ENCODE measurements around the gene C2orf72. TPM values are rescaled to one million over a fixed set of nuclear protein-coding genes. Genes with fewer than 3 reads are reported as not detected.

C2orf72 gene
- total and polyA plus RNA-seq, 2 of the 4 experiments (the other 2 are of a cell fraction): 0.09 to 0.18 TPM

DNA sequence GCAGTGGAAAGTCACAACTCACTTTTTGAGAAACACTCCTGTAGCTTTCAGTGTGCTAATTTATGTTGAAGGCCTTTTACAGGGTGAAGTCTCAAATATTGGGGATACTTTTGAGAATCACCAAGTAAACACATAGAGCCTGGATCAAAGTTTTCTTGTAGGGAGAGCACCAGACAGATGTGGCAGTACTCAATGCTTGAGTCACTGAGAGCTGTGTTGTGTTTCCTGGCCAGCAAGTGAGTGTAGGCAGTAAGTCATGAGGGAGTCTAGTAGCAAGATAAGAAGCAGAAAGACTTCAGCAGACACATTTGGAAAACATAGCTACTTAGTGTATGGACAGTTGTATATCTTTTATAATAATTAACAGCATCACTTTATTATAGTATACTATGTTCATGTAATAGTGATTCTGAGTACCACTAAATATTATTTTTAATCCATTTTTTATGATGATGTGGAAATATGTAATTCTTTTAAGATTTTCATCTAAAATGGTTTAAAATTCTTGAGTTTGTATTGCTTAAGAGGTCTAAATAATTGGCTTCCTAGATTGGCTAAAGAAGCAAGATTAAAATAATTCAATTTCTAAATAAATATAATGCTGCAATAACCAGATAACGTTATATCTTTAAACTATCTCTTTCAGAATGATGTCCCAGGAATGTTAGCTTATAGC is 32.2 kb downstream of the C2orf72 start:
- Histone ChIP-seq H2BK120ac (ENCODE audit: low read depth, low read length) (no peak overlapping the region), H3K14ac (replicated peaks; ENCODE audit: low read depth, low read length) (no peak overlapping the region; the same call in 1 of the 2 replicates), H2BK20ac (ENCODE audit: low read depth, low read length) (no peak overlapping the region), H2BK15ac (ENCODE audit: low read depth, low read length) (no peak overlapping the region), H3K36me3 (ENCODE audit: control insufficient read depth, insufficient read depth, low read length) (peaks cover 18% of the 10 kb centered on the region), H3K79me1 (ENCODE audit: low read depth in 1 of 2, low read length in 2 of 2) (peaks cover 4 to 17% of the 10 kb centered on the region in 2 experiments), H3K9me3 (ENCODE audit: control insufficient read depth, insufficient read depth, low read length) (no peaks in the 10 kb centered on the region), H2AK9ac (replicated peaks; ENCODE audit: low read depth, low read length, poor library complexity) (no peak overlapping the region), H2AFZ (replicated peaks; ENCODE audit: low read length, poor library complexity) (no peak overlapping the region), H3K27me3 (ENCODE audit: control insufficient read depth, insufficient read depth, low read length) (no peaks in the 10 kb centered on the region), H4K20me1 (ENCODE audit: insufficient read depth, low read length) (0 out of 2 replicates have a peak, but pooled peaks cover 3% of the 10 kb centered on the region), H2BK5ac (ENCODE audit: low read depth, low read length, poor library complexity, severe bottlenecking) (no peak overlapping the region), H4K91ac (ENCODE audit: insufficient read depth, low read depth, low read length) (no peak overlapping the region), H3K4me1 (ENCODE audit: control insufficient read depth, insufficient read depth, low read length) (no peaks in the 10 kb centered on the region), H3K18ac (ENCODE audit: low read depth, low read length) (no peak overlapping the region), H3K9ac (ENCODE audit: low read depth, low read length) (no peak overlapping the region), H2AK5ac (ENCODE audit: low read depth, low read length) (no peak overlapping the region), H3K56ac (ENCODE audit: extremely low read depth, insufficient read depth, low read length) (no peak overlapping the region), H3K23ac (ENCODE audit: low read depth, low read length) (no peak overlapping the region), H4K8ac (ENCODE audit: low read depth in 2 of 2, low read length in 2 of 2) (no peak overlapping the region), H3K4me3 (ENCODE audit: insufficient read depth, low read depth, low read length) (no peak overlapping the region), H3K4ac (ENCODE audit: low read depth, low read length) (no peak overlapping the region), H3K9me1 (ENCODE audit: insufficient read depth, low read length) (no peaks in the 10 kb centered on the region), H4K5ac (ENCODE audit: low read depth, low read length) (no peak overlapping the region), H3K4me2 (ENCODE audit: low read depth, low read length) (no peak overlapping the region), H3K27ac (ENCODE audit: insufficient read depth, low read length) (no peak overlapping the region)
- TF ChIP-seq BHLHE40 (IDR thresholded peaks at IDR 0.05; ENCODE audit: low read depth, low read length) (no peak), CEBPB (IDR thresholded peaks at IDR 0.05; ENCODE audit: low read depth, low read length) (no peak), RAD21 (IDR thresholded peaks at IDR 0.05; ENCODE audit: low read length) (no peak), RCOR1 (IDR thresholded peaks at IDR 0.05; ENCODE audit: insufficient replicate concordance, low read length) (no peak), RFX5 (IDR thresholded peaks at IDR 0.05; ENCODE audit: low read depth, low read length) (no peak), FOS (IDR thresholded peaks at IDR 0.05; ENCODE audit: low read depth, low read length) (no peak), MXI1 (IDR thresholded peaks at IDR 0.05; ENCODE audit: borderline replicate concordance, low read depth, low read length) (no peak), POLR2A (IDR thresholded peaks at IDR 0.05; ENCODE audit: low read depth, low read length) (no peak)
- TF ChIP-seq, protein P1, sequence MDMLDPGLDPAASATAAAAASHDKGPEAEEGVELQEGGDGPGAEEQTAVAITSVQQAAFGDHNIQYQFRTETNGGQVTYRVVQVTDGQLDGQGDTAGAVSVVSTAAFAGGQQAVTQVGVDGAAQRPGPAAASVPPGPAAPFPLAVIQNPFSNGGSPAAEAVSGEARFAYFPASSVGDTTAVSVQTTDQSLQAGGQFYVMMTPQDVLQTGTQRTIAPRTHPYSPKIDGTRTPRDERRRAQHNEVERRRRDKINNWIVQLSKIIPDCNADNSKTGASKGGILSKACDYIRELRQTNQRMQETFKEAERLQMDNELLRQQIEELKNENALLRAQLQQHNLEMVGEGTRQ (IDR thresholded peaks at IDR 0.05; ENCODE audit: low read depth, low read length): no peak
- TF ChIP-seq, protein P2, sequence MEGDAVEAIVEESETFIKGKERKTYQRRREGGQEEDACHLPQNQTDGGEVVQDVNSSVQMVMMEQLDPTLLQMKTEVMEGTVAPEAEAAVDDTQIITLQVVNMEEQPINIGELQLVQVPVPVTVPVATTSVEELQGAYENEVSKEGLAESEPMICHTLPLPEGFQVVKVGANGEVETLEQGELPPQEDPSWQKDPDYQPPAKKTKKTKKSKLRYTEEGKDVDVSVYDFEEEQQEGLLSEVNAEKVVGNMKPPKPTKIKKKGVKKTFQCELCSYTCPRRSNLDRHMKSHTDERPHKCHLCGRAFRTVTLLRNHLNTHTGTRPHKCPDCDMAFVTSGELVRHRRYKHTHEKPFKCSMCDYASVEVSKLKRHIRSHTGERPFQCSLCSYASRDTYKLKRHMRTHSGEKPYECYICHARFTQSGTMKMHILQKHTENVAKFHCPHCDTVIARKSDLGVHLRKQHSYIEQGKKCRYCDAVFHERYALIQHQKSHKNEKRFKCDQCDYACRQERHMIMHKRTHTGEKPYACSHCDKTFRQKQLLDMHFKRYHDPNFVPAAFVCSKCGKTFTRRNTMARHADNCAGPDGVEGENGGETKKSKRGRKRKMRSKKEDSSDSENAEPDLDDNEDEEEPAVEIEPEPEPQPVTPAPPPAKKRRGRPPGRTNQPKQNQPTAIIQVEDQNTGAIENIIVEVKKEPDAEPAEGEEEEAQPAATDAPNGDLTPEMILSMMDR (conservative IDR thresholded peaks at IDR 0.05; ENCODE audit: low read depth, low read length): no peak
- dilution Hi-C loops (cut with HindIII; ENCODE audit: low sequenced_read_pairs, unreplicated experiment) (no loop called here), in situ Hi-C loops (cut with MboI; ENCODE audit: low sequenced_read_pairs) (no loop called here), intact Hi-C loops (cut with micrococcal nuclease) (no loop called here)
- ATAC-seq (ENCODE audit: low read depth) (peak; percentile 72; the same call in 1 of the 2 replicates), DNase-seq (peak; percentile 81)
- BruUV-seq (replicated peaks): no TSS peak
- no CpG with 5 or more reads among the region's 1 CpG for WGBS, 2 experiments (ENCODE audit: extremely low coverage in 2 of 2, insufficient read length in 1 of 2)
- ChIA-PET POLR2A (ENCODE audit: unreplicated experiment) (no interaction called here), CTCF (interaction anchor here (1.3 kb wide), 1 partner anchor 17 kb away, joined by 3 read pairs; no protein-coding TSS in a partner anchor)

Data from IMR-90 (cell line).